GM23248 (cell line): ENCODE data around the gene VSIG10. TPM values are rescaled to one million over a fixed set of nuclear protein-coding genes. Genes with fewer than 3 reads are reported as not detected.

Experiments
- DNase-seq: peaks from one replicate; pipeline ENCODE4 v3.0.0-alpha.2; 2015
- H2AFZ ChIP-seq: fragments of 200-600 bp; sonication (generic); 2 replicates; pipeline ENCODE4 v1.6.1; 2016; ENCODE audit warnings: antibody characterized with exemption
- H3F3A ChIP-seq: fragments of 200-600 bp; sonication (generic); 2 replicates; pipeline ENCODE4 v1.6.1; 2016; ENCODE audit warnings: mild to moderate bottlenecking, antibody characterized with exemption, mixed run types; ENCODE audit not compliant: insufficient read depth
- H3K27ac ChIP-seq: fragments of 200-600 bp; sonication (generic); 2 replicates; pipeline ENCODE4 v1.5.1; 2016; ENCODE audit warnings: mild to moderate bottlenecking
- H3K27me3 ChIP-seq: fragments of 200-600 bp; sonication (generic); replicated peaks from 2 replicates; pipeline ENCODE4 v1.6.1; 2016; ENCODE audit warnings: mild to moderate bottlenecking; ENCODE audit not compliant: insufficient read depth
- H3K36me3 ChIP-seq: fragments of 200-600 bp; sonication (generic); 2 replicates; pipeline ENCODE4 v1.6.1; 2016; ENCODE audit warnings: low read depth, mild to moderate bottlenecking
- H3K4me1 ChIP-seq: fragments of 200-600 bp; sonication (generic); 2 replicates; pipeline ENCODE4 v1.6.1; 2016; ENCODE audit warnings: mild to moderate bottlenecking; ENCODE audit not compliant: insufficient read depth
- H3K4me2 ChIP-seq: fragments of 200-600 bp; sonication (generic); one replicate; pipeline ENCODE4 v1.6.1; 2016; ENCODE audit warnings: mild to moderate bottlenecking; ENCODE audit not compliant: unreplicated experiment
- H3K4me3 ChIP-seq: fragments of 200-600 bp; sonication (generic); 2 replicates; pipeline ENCODE4 v1.5.1; 2016; ENCODE audit warnings: mild to moderate bottlenecking
- H3K79me2 ChIP-seq: fragments of 200-600 bp; sonication (generic); 2 replicates; pipeline ENCODE4 v1.6.1; 2016; ENCODE audit warnings: mild to moderate bottlenecking; ENCODE audit not compliant: insufficient read depth
- H3K9ac ChIP-seq: fragments of 200-600 bp; sonication (generic); 2 replicates; pipeline ENCODE4 v1.6.1; 2016; ENCODE audit warnings: mild to moderate bottlenecking
- H3K9me2 ChIP-seq: fragments of 200-600 bp; sonication (generic); 2 replicates; pipeline ENCODE4 v1.6.1; 2016; ENCODE audit warnings: mixed run types, mild to moderate bottlenecking, moderate library complexity; ENCODE audit not compliant: insufficient read depth
- H3K9me3 ChIP-seq: fragments of 200-600 bp; sonication (generic); one replicate; pipeline ENCODE4 v1.6.1; 2017; ENCODE audit warnings: low read depth
- H4K20me1 ChIP-seq: fragments of 200-600 bp; sonication (generic); 2 replicates; pipeline ENCODE4 v1.6.0; 2016; ENCODE audit not compliant: insufficient read depth
- EZH2 ChIP-seq: fragments of 200-600 bp; sonication (generic); IDR thresholded peaks from 2 replicates; pipeline ENCODE4 v1.6.1; 2018; ENCODE audit warnings: antibody characterized with exemption, mild to moderate bottlenecking; ENCODE audit not compliant: insufficient read depth, poor library complexity, severe bottlenecking
- EZH2phosphoT487 ChIP-seq: fragments of 200-600 bp; sonication (generic); IDR thresholded peaks from 2 replicates; pipeline ENCODE4 v1.6.1; 2018; ENCODE audit warnings: antibody characterized with exemption, moderate library complexity, mild to moderate bottlenecking, low read depth; ENCODE audit not compliant: insufficient read depth
- WGBS, 2 experiments: methylation state at CpG; one replicate each; pipeline ENCODE4 v1.1.6; 2015 to 2017; ENCODE audit warnings: low lambda C conversion rate in 2 of 2, low coverage in 1 of 2; ENCODE audit errors: missing lambda C conversion rate in 2 of 2; 5-methylcytosine and 5-hydroxymethylcytosine counted together
- in situ Hi-C: fragments of 300-500 bp; cut with MboI; formaldehyde crosslinking; loops from 2 replicates; pipeline ENCODE4 v1.15.0; 2020
- polyA plus RNA-seq: library from polyadenylated mRNA; unstranded; fragments of >200 nt; fragmentation: Nextera tagmentation; extraction: Ambion mirVana; gene quantifications from 2 replicates; pipeline ENCODE4 v1.2.1, GENCODE V29; 2016
- total RNA-seq: library from RNA; depleted of rRNA; stranded (reverse); fragments of >200 nt; shearing (Covaris generic); gene quantifications from 2 replicates; pipeline ENCODE4 v1.2.3, GENCODE V29; 2014

VSIG10 gene
- total and polyA plus RNA-seq, 2 experiments from 2014 or later: 11.5 to 40.1 TPM

GRCh38 chr12:118063576-118064391 is 40.0 kb downstream of the VSIG10 start:
- Histone ChIP-seq H3K4me3 (no peak overlapping the region), H3K9me3 (no peaks in the 10 kb centered on the region), H3K79me2 (peaks cover 34% of the 10 kb centered on the region), H3K9ac (no peak overlapping the region), H3F3A (peaks cover 42% of the 10 kb centered on the region), H3K9me2 (no peaks in the 10 kb centered on the region), H3K4me2 (no peak overlapping the region), H2AFZ (no peak overlapping the region), H3K27ac (no peak overlapping the region), H3K27me3 (no peaks in the 10 kb centered on the region), H3K36me3 (no peaks in the 10 kb centered on the region), H4K20me1 (no peaks in the 10 kb centered on the region), H3K4me1 (peaks cover 22% of the 10 kb centered on the region)
- in situ Hi-C loops: no loop called here
- TF ChIP-seq EZH2phosphoT487 (no peak), EZH2 (no peak)
- WGBS, 2 experiments: 76% methylated on average over 4 of the region's 4 CpGs
- DNase-seq: peak; percentile 53

GRCh38 chr12:118061873-118062843 is 41.7 kb downstream of the VSIG10 start:
- Histone ChIP-seq H3K4me2 (peak overlapping the region; percentile 86), H3K9me2 (no peaks in the 10 kb centered on the region), H3K36me3 (no peaks in the 10 kb centered on the region; the same call in 1 of the 2 replicates), H3K27me3 (no peaks in the 10 kb centered on the region), H3K27ac (peak overlapping the region; percentile 92), H4K20me1 (no peaks in the 10 kb centered on the region), H3K9me3 (no peaks in the 10 kb centered on the region), H2AFZ (peak overlapping the region; percentile 79), H3K79me2 (peaks cover 51% of the 10 kb centered on the region), H3K4me3 (peak overlapping the region; percentile 92), H3K9ac (peak overlapping the region; percentile 95), H3K4me1 (peaks cover 25% of the 10 kb centered on the region), H3F3A (peaks cover 42% of the 10 kb centered on the region)
- TF ChIP-seq EZH2phosphoT487 (no peak), EZH2 (no peak)
- in situ Hi-C loops: no loop called here
- 3 to 6% methylated on average over 32 to 44 of the region's 44 CpGs for WGBS, 2 experiments
- DNase-seq: peak; percentile 75

- Histone ChIP-seq H3K79me2 (peaks cover 60% of the 10 kb centered on the region), H4K20me1 (no peaks in the 10 kb centered on the region), H3K9me3 (no peaks in the 10 kb centered on the region), H3K36me3 (no peaks in the 10 kb centered on the region; the same call in 1 of the 2 replicates), H3K4me1 (peaks cover 29% of the 10 kb centered on the region), H3K9ac (peak within 1 kb of the TSS; percentile 98), H2AFZ (peak within 1 kb of the TSS; percentile 79), H3K27me3 (no peaks in the 10 kb centered on the region), H3K9me2 (no peaks in the 10 kb centered on the region), H3K4me3 (peak within 1 kb of the TSS; percentile 92), H3F3A (peaks cover 42% of the 10 kb centered on the region), H3K4me2 (peak within 1 kb of the TSS; percentile 97), H3K27ac (peak within 1 kb of the TSS; percentile 92)
- peak; percentile 73 for DNase-seq
- 0 to 3% methylated on average over 17 to 74 of the region's 76 CpGs for WGBS, 2 experiments
- no peak for TF ChIP-seq EZH2
- in situ Hi-C loops: no loop called here
Observed at GRCh38 chr12:118061011-118061872, 42.6 kb downstream of the VSIG10 start, which contains the start of gene WSB2. Gene WSB2, minus strand, starts transcription at chr12:118061179. Its CDS starts 131 bp downstream, at chr12:118061048.
